ENCODE results near the gene INHBA.

INHBA gene

DNA sequence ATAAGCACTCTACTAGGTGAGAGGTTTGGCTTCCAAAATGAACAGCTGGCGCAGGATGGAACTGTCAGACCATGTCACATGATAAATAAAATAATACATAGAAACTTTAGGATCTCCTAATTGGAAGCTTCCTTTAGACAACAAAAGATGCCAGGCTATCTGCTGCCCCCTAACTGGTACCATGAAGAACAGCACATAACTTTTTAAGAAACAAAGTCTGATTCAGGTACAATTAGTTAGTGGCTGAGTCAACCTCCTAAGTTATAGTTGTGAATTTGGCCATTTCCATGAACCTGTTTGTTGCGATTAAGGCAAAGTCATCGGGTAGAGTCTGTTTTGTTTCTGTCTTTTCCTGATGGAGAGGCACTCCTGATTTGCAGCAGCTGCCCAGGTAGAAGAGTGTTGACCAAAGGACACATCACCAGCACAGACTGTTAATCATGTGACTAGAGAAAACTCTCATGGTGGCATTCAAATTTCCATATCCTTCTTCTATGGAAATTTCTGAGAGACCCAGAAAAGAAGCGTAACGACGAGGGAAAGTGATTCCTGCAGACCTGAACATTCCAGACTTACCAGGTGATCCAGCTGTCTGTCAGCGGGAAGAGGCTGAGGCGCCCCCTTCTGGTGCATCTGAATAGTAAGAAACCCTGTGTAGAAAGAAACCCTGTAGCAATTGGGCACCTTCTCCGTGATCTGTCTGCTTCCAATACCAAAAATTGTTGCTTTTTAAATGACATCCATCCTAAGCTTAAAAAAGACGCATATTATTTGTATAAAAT is 8.6 kb upstream of the INHBA start:
- DNase-seq (ENCODE audit: low read depth in 2 of 2): no peak

DNA sequence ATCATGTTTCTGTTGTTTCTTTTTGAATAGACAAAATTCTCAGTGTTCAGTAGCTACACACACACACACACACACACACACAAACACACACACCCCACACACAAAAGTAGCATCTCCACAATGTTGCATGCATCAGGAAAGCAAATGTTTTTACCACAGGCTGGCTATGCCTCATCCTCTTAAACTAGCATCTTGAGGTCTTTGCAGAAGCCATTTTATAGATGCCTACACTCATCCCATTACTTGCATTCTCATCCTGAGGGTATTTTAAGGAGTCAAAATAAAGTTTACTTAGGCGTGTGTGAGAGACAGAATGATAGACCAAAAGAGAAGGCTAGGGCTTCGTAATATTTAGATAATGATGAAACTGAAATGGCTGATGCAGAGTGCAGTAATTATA is 7.9 kb upstream of the INHBA start:
- DNase-seq (ENCODE audit: low read depth in 2 of 2): no peak

DNA sequence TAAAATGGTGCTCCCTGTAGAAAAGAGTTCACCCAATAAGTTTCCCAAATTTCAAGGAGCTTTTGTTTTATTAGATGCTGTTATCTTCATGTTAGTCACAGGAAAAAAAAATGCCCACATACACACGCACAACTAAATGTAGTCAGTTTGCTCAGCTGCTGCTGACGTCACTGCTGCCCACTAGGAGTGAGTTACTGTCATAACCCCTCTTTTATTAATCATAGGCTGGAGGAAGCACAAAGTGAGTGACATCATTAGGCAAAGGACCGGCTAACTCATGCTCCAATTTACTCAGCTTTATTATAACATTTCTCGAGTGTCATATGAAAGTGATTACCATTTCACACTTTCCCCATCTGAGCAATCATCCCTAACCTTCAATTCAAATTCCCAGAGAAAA is 6.7 kb upstream of the INHBA start:
- DNase-seq (ENCODE audit: low read depth in 2 of 2): no peak

DNA sequence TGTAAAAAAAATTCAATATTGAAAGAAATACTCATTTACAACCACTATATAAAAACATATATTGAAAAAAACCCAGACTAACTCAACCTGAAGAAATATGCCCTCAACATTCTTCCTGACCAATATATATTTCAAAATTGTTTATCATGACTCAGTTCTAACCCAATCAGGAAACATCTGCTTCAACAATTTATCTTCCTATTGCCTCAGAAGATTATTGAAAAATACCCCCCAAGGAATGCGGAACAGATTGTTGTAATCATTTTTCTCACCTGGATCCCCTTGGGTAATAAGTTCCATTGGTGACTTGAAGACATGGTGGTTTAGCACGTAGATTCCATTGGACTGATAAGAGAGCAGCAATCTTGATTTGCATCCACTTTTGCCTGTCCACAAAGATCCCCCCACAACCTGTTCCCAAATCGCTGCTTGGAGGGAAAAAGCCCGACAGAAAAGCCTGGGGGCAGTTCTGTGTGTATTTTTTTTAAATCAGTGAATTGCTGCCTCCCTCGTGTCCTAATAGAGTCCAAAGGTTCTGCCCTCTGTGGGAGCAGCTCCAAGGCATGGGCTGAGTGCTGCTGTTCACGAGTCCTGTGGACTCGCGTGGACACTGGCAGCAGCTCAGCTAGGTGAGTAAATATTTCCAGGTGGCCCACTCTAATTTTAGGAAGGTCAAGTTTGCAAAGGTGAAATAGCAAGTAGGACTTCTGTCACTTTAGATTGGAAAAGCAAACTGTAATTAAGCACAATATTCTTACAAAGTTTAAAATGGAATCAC is 5.9 kb upstream of the INHBA start:
- no peak for DNase-seq (ENCODE audit: low read depth in 2 of 2)

- DNase-seq (ENCODE audit: low read depth in 2 of 2): no peak
Measured at GRCh38 chr7:41706228-41706930, 3.5 kb upstream of the INHBA start.

DNA sequence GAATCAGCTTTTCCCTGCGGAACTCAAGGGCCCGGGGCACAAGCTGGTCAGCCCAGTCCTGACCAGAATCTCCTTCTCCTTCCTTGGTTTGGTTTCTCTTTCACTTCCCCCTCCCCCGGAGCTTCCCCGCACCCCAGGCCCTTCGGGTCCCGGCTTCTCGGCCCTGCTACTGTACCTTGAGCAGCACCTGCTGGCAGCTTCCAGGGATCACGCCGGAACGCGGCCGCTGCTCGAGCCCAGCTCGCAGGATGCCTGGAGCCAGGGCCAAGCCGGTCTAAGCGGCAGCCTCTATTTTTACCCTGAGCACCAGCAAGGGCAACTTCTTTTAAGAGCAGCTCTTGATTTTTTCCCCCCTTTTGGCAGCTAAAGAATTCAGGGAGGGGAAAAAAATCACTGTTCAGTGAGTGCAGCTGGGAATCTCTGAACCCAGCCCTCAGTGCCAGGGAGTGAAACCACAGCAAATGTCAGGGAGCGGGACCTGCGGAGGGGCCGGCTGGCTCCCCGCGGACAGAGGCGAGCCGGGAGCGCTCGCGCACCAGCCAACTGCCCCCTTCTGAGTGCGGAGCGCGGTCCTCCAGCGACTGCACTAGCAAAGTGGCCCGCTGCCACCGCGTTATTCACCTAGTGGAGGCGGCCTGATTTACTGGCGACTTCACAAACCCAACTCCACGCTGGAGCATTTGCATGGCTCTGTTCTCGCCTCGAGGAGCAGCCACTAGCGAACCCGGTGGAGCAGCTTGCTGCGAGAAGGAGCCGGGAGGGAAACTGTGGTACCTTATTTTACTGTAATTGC is 2.4 kb upstream of the INHBA start:
- peak; percentile 23 to 43 for DNase-seq (ENCODE audit: low read depth in 2 of 2)

GRCh38 chr7:41701068-41701941 is 1.6 kb downstream of the INHBA start:
- DNase-seq (ENCODE audit: low read depth in 2 of 2): no peak

DNA sequence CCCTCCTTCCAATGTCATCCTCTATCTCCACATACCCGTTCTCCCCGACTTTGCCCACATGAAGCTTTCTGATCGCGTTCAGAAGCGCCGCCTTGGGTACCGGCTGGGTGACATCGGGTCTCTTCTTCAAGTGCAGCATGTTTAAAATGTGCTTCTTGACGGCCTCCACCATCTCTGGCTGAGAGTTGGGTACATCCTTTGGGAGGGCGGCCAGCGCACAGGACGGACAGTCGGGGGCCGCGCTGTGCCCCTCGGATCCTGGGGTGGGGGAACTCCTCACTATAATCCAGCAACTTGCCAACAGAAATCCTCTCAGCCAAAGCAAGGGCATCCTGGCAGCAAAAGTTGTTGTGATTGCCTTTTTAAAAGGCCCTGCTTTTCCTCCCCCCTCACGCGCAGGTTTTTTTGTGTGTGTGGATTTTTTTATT is 2.8 kb downstream of the INHBA start:
- DNase-seq (ENCODE audit: low read depth in 2 of 2): no peak

GRCh38 chr7:41699516-41699915 is 3.4 kb downstream of the INHBA start:
- DNase-seq (ENCODE audit: low read depth in 2 of 2): no peak

DNA sequence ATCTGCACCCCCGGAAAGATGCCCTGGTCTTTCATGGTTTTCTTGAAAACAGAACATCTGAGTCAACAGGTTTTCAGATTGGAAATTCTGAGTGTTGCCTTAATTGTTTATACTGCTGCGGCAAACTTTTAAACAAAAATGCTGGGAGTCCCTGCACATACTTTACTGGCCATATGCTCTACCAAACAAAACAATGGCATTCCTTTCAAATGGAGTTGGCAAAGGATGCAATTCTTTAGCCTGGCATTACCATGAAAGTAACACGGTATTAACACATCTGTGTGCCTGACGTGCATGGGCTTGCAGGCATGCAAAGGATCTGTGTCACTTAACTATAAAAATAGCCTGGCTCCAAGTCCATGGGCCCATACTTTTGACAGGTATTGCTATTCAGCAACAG is 4.2 kb downstream of the INHBA start:
- no peak for DNase-seq (ENCODE audit: low read depth in 2 of 2)

GRCh38 chr7:41698114-41698513 is 4.8 kb downstream of the INHBA start:
- DNase-seq (ENCODE audit: low read depth in 2 of 2): no peak

DNA sequence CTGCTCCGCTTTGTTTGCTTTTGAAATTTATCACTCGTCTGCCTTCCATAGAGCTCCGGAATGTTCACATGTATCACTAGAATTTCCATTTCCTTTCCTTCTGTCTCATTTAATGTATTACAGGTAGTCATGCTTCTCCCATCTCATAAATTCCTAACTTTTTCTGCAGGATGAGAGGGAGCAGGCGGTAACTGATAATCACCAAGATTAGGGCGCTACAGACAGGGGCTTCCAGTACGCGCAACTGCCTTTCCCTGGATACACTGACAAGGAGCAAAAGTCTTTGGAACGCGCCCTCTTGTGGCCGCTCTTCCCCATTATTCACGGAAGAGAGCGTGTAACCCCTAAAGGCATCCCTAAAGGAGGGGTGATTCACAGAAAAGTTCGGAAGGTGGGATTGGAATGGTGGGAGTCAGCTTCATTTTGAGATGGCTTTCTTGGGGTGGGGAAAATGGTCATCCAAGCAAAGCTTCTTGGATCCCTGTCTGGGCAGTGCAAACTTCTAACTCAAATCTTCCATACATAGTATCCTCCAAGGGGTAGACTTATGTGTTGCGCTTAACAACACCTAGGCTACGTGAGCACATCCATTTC is 6.5 kb downstream of the INHBA start:
- DNase-seq (ENCODE audit: low read depth in 2 of 2): no peak

GRCh38 chr7:41695661-41696322 is 7.1 kb downstream of the INHBA start:
- DNase-seq (ENCODE audit: low read depth in 2 of 2): no peak

GRCh38 chr7:41694495-41694894 is 8.4 kb downstream of the INHBA start:
- no peak for DNase-seq (ENCODE audit: low read depth in 2 of 2)

DNA sequence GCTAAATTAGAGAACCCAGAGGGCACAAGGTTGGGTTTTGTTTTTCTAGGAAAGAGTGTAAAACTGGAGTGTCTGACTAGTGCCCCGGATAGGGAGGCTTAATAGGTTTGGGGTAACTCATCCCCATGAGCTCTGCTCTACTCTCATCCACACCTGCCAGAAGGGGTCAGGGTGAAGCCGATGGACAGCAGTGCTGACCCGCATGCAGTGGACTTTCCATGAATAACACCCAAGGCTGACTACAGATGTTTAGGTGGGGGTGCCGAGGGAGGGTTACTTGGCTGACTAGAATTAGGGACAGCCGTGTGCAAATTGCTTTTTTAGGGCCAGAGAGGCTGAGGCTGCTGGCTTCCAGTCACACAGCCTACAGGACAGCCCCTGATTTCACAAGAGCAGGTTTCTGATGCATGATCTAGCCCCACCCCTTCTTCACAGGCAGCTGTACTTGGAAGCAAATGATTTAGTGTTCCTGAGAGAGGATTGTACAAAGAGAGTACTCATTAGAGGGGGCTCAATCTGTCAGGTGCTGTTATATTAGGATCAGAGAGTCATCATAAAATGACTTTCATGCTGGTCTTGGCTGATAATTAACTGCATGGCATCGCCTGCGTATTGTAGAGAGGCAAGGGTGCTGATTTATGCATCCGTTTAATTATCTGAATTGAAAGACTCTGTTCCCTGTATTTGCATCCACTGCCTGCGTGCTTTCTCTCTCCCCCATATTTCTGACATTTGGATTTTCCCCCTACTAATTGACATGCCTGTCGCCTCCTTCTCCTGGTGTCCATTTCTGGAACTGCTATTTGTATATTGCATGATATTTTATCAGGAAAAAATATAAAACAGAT is 9.5 kb downstream of the INHBA start:
- DNase-seq (ENCODE audit: low read depth in 2 of 2): no peak

- no peak for DNase-seq (ENCODE audit: low read depth in 2 of 2)
Measured at GRCh38 chr7:41692251-41692650, 10.6 kb downstream of the INHBA start.

- no peak for DNase-seq (ENCODE audit: low read depth in 2 of 2)
Measured at GRCh38 chr7:41691286-41692190, 11.4 kb downstream of the INHBA start.

GRCh38 chr7:41689815-41690214 is 13.1 kb downstream of the INHBA start:
- DNase-seq (ENCODE audit: low read depth in 2 of 2): no peak
